ENCODE measurements around the gene ENOX1. TPM values are rescaled to one million over a fixed set of nuclear protein-coding genes. Genes with fewer than 3 reads are reported as not detected.

ENOX1 gene
- total and polyA plus RNA-seq, 2 of the 13 experiments (the other 11 are each of a cell fraction or from before 2014, with no cell fraction given), result not detected

GRCh38 chr13:43478902-43479301, 307.9 kb downstream of the ENOX1 start:
- H2AFZ ChIP-seq (ENCODE audit: low read length), result no peak overlapping the region
- intact Hi-C loops (cut with micrococcal nuclease; ENCODE audit: unreplicated experiment) (no loop called here), in situ Hi-C loops (cut with HindIII; ENCODE audit: extremely low pct_ligation_motif_present, low pct_unique_long_range_greater_than_20kb) (no loop called here)
- H3K79me2 ChIP-seq (ENCODE audit: insufficient read depth, low read length), result no peaks in the 10 kb centered on the region
- no peak for DNase-seq (ENCODE audit: low spot score)
- H3K9me3 ChIP-seq (ENCODE audit: low read length), result no peaks in the 10 kb centered on the region
- TF ChIP-seq ZNF749 (CRISPR knock-in tag; IDR thresholded peaks at IDR 0.05; ENCODE audit: borderline replicate concordance), result no peak
- TF ChIP-seq IRF2 (CRISPR knock-in tag; IDR thresholded peaks at IDR 0.05), result no peak
- TF ChIP-seq GTF3A (CRISPR knock-in tag; conservative IDR thresholded peaks at IDR 0.05), result no peak
- TF ChIP-seq ZNF670 (CRISPR knock-in tag; IDR thresholded peaks at IDR 0.05; ENCODE audit: borderline replicate concordance), result no peak
- H3K4me3 ChIP-seq (replicated peaks in 1 of 3; ENCODE audit: insufficient read depth in 1 of 3, low read depth in 2 of 3, low read length in 3 of 3), result no peak overlapping the region
- H3K4me1 ChIP-seq (ENCODE audit: insufficient read depth, low read length), result no peaks in the 10 kb centered on the region
- FAIRE-seq, result no peak
- CTCF ChIA-PET (ENCODE audit: low intra/inter-chr PET ratio, low total read pairs), result no interaction called here
- WGBS (ENCODE audit: low lambda C conversion rate), result 39% methylated on average over 4 of the region's 4 CpGs
- no peaks in the 10 kb centered on the region for H3K36me3 ChIP-seq (replicated peaks in 1 of 2; ENCODE audit: control insufficient read depth in 1 of 2, insufficient read depth in 2 of 2, low read length in 2 of 2)
- ATAC-seq, result no peak
- H3K4me2 ChIP-seq (ENCODE audit: low read depth, low read length), result no peak overlapping the region
- no peak overlapping the region for H3K27ac ChIP-seq (ENCODE audit: extremely low read length, insufficient read depth, low read length)
- no peaks in the 10 kb centered on the region for H4K20me1 ChIP-seq (ENCODE audit: insufficient read depth, low read length)
- H3K9ac ChIP-seq (ENCODE audit: insufficient read depth, low read depth, low read length), result no peak overlapping the region
- BruUV-seq (replicated peaks), result no TSS peak
- POLR2A ChIA-PET, result no interaction called here
- no peaks in the 10 kb centered on the region for H3K27me3 ChIP-seq (ENCODE audit: control insufficient read depth in 1 of 2, insufficient read depth in 2 of 2, low read length in 2 of 2)

GRCh38 chr13:43478211-43478610, 308.6 kb downstream of the ENOX1 start:
- no peaks in the 10 kb centered on the region for H3K9me3 ChIP-seq (ENCODE audit: low read length)
- H2AFZ ChIP-seq (ENCODE audit: low read length), result no peak overlapping the region
- no peak overlapping the region for H3K27ac ChIP-seq (ENCODE audit: extremely low read length, insufficient read depth, low read length)
- H3K4me2 ChIP-seq (ENCODE audit: low read depth, low read length), result no peak overlapping the region
- H3K9ac ChIP-seq (ENCODE audit: insufficient read depth, low read depth, low read length), result no peak overlapping the region
- no TSS peak for BruUV-seq (replicated peaks)
- ChIA-PET POLR2A (no interaction called here), CTCF (ENCODE audit: low intra/inter-chr PET ratio, low total read pairs) (no interaction called here)
- intact Hi-C loops (cut with micrococcal nuclease; ENCODE audit: unreplicated experiment), result no loop called here
- in situ Hi-C loops (cut with HindIII; ENCODE audit: extremely low pct_ligation_motif_present, low pct_unique_long_range_greater_than_20kb), result no loop called here
- ATAC-seq (no peak), DNase-seq (ENCODE audit: low spot score) (no peak), FAIRE-seq (no peak)
- no peaks in the 10 kb centered on the region for H3K27me3 ChIP-seq (ENCODE audit: control insufficient read depth in 1 of 2, insufficient read depth in 2 of 2, low read length in 2 of 2)
- no peaks in the 10 kb centered on the region for H3K79me2 ChIP-seq (ENCODE audit: insufficient read depth, low read length)
- no peaks in the 10 kb centered on the region for H3K4me1 ChIP-seq (ENCODE audit: insufficient read depth, low read length)
- H3K4me3 ChIP-seq (replicated peaks in 1 of 3; ENCODE audit: insufficient read depth in 1 of 3, low read depth in 2 of 3, low read length in 3 of 3), result no peak overlapping the region
- H3K36me3 ChIP-seq (replicated peaks in 1 of 2; ENCODE audit: control insufficient read depth in 1 of 2, insufficient read depth in 2 of 2, low read length in 2 of 2), result no peaks in the 10 kb centered on the region
- WGBS (ENCODE audit: low lambda C conversion rate), result 18% methylated on average over 4 of the region's 4 CpGs
- no peaks in the 10 kb centered on the region for H4K20me1 ChIP-seq (ENCODE audit: insufficient read depth, low read length)
- TF ChIP-seq ZNF704 (CRISPR knock-in tag; IDR thresholded peaks at IDR 0.05; ENCODE audit: borderline replicate concordance), result no peak
- TF ChIP-seq ZBTB49 (CRISPR knock-in tag; IDR thresholded peaks at IDR 0.05; ENCODE audit: borderline replicate concordance), result no peak

Measured in HepG2 (cell line).